AG10803 (cell line): ENCODE data around the gene HEYL.

ENCODE experiments used
- DNase-seq: peaks from one replicate; pipeline ENCODE4 v3.0.0; 2010; ENCODE audit warnings: low read depth
- H3K4me3 ChIP-seq: 2 replicates; pipeline ENCODE4 v1.5.1; 2011; ENCODE audit warnings: mild to moderate bottlenecking, low read length, control low read depth
- CTCF ChIP-seq: conservative IDR thresholded peaks from 2 replicates; pipeline ENCODE4 v1.5.1; 2011; ENCODE audit warnings: mild to moderate bottlenecking, low read length, control low read depth, inconsistent platforms

Gene HEYL

GRCh38 chr1:39675220-39675619 is 35.8 kb upstream of the HEYL start:
- DNase-seq: no peak
- H3K4me3 ChIP-seq: no peak overlapping the region
- no peak for TF ChIP-seq CTCF

- TF ChIP-seq CTCF: no peak
- DNase-seq: no peak
- H3K4me3 ChIP-seq: no peak overlapping the region
Measured at GRCh38 chr1:39673215-39673614, 33.8 kb upstream of the HEYL start.

GRCh38 chr1:39672551-39672947 is 33.1 kb upstream of the HEYL start:
- no peak overlapping the region for H3K4me3 ChIP-seq
- no peak for DNase-seq
- peak; percentile 32 for TF ChIP-seq CTCF

- TF ChIP-seq CTCF: no peak
- no peak for DNase-seq
- H3K4me3 ChIP-seq: peak within 1 kb of the TSS; percentile 42
Measured at GRCh38 chr1:39671793-39672550, 32.5 kb upstream of the HEYL start, which contains the start of gene NT5C1A. Gene NT5C1A (minus strand): TSS chr1:39672107. CDS start chr1:39672038, 69 bp downstream.

GRCh38 chr1:39671433-39671792 is 32.0 kb upstream of the HEYL start:
- no peak for DNase-seq
- no peak for TF ChIP-seq CTCF
- H3K4me3 ChIP-seq: peak overlapping the region; percentile 7; the same call in 1 of the 2 replicates

- no peak overlapping the region for H3K4me3 ChIP-seq
- no peak for DNase-seq
- no peak for TF ChIP-seq CTCF
Measured at GRCh38 chr1:39670689-39671088, 31.2 kb upstream of the HEYL start.

- no peak overlapping the region for H3K4me3 ChIP-seq
- no peak for DNase-seq
- TF ChIP-seq CTCF: no peak
Measured at GRCh38 chr1:39668894-39669293, 29.5 kb upstream of the HEYL start.
